ENCODE measurements around the gene SYNM.

DNA sequence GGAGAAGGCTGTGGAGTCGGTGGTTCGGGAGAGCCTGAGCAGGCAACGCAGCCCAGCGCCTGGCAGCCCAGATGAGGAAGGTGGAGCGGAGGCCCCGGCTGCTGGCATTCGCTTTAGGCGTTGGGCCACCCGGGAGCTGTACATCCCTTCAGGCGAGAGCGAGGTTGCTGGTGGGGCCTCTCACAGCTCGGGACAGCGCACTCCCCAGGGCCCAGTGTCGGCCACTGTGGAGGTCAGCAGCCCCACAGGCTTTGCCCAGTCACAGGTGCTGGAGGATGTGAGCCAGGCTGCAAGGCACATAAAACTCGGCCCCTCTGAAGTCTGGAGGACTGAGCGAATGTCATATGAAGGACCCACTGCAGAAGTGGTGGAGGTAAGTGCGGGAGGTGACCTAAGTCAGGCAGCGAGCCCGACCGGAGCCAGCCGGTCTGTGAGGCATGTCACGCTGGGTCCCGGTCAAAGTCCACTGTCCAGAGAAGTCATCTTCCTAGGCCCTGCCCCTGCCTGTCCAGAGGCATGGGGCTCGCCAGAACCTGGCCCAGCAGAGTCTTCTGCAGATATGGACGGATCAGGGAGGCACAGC, 26.7 kb downstream of the SYNM start:
- TF ChIP-seq ZNF274 (IDR thresholded peaks at IDR 0.05; ENCODE audit: low read depth, low read length) (no peak), SUZ12 (IDR thresholded peaks at IDR 0.05; ENCODE audit: extremely low read depth, insufficient read depth, insufficient read length) (no peak)

All from NT2/D1 (cell line).